Activated T-cell treated with anti-CD3 and anti-CD28 coated beads, Interleukin-2, amount 50 U/mL, for 48 hours (primary cell): ENCODE measurements around the gene RELCH.

ENCODE experiments used
- DNase-seq, 2 experiments: peaks; one replicate each; pipeline ENCODE4 v3.0.0-alpha.2; 2020

The RELCH gene

GRCh38 chr18:62250475-62250874, 63.4 kb downstream of the RELCH start:
- DNase-seq, result no peak

- no peak for DNase-seq
These were observed 71.0 kb downstream of the RELCH start for GRCh38 chr18:62258093-62258492.

DNA sequence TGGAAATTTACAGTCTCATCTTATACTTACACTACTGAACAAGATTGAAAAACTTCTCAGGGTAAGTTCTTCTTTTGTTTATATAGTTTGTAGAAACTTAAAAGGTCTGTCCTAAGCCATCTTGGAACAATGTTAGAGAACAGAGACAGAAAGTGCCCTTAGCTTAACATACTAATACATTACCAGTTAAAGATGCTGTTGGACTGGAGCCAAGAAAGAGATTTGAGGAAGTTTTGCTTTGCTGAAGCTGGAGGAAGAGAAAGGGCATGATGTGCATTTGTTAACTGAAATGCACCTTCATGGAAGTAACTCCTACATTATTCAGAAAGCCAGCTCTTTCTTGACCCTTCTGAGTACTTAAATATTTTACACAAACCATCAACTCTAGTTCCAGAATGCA, 71.6 kb downstream of the RELCH start:
- DNase-seq, result no peak

DNA sequence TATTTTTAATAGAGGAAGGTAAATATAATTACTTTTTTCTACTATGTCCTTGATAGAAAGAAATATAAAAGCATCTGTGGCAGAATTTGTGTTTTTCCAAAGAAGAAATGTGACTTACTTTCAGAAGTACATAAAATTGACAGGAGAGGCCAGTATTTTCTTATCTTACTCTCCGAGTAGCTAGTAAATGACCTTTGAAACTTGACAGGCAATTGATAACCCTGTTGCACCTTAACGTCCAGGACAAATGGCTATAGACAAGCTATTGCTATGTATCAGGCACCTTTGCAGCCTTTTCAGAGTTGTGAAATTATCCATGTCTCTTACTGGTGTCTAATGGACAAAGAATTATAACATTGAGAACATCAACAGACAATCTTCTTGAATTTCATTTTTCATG, 75.0 kb downstream of the RELCH start:
- DNase-seq, result no peak

- DNase-seq, result no peak
These were observed 77.9 kb downstream of the RELCH start for GRCh38 chr18:62264984-62265383.

GRCh38 chr18:62277045-62277444, 90.0 kb downstream of the RELCH start:
- no peak for DNase-seq

- DNase-seq, result no peak
These were observed 92.5 kb downstream of the RELCH start for GRCh38 chr18:62279561-62279960.

- DNase-seq, result no peak
These were observed 93.0 kb downstream of the RELCH start for GRCh38 chr18:62280058-62280457.

GRCh38 chr18:62280786-62281185, 93.7 kb downstream of the RELCH start:
- DNase-seq, result no peak

DNA sequence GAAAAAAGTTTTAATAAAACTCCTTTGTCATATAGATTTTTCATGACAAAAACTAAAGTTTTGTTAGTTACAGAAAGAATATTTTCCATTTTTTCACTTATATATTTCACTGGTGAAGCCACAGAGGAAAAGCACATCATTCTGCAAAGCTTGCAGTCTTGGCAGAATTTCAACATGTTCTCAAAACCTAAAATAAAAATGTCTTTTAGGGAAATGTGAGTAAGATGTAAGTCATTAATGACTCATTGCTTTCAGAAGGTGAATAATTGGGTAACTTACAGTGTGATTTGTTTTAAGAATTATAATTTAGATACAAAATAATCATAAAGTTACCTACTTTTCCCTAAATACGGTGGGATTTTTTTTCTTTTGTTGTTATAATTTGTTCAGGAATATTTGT, 94.6 kb downstream of the RELCH start:
- no peak for DNase-seq

DNA sequence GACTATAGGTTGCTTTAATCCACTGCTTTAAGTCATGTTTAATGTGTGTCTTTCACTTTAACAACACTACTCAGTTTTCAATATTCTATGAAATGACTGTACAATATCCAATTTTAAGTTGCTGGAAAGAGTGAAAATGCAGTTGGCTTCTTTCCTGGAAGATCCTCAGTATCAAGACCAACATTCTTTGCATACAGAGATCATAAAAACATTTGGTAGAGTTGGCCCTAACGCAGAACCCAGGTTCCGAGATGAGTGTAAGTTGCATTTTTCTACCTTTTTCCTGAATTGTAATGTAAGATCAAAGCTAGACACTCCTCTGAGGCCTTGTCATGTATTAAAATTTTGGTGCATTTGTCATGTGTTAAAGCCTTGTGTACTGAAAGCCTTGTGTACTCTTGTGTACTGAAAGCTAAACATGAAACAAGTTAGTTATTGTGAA, 95.2 kb downstream of the RELCH start:
- DNase-seq, result no peak

- no peak for DNase-seq
These were observed 97.6 kb downstream of the RELCH start for GRCh38 chr18:62284637-62285036.

DNA sequence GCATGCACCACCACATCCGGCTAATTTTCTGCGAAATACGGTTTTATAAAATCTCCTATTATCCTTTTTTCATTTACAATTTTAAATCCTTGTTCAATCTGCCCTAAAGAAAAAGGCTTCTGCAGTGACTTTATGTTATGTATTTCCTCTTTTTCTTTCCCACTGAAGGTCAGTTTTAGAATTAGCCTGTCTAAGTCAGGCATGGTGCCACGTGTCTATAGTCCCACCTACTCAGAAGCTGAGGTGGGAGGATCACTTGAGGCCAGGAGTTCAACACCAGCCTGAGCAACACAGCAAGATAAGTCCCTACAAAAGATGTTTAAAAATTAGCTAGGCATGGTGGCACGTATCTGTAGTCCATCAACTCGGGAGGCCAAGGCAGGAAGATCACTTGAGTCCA, 98.2 kb downstream of the RELCH start:
- DNase-seq, result no peak

DNA sequence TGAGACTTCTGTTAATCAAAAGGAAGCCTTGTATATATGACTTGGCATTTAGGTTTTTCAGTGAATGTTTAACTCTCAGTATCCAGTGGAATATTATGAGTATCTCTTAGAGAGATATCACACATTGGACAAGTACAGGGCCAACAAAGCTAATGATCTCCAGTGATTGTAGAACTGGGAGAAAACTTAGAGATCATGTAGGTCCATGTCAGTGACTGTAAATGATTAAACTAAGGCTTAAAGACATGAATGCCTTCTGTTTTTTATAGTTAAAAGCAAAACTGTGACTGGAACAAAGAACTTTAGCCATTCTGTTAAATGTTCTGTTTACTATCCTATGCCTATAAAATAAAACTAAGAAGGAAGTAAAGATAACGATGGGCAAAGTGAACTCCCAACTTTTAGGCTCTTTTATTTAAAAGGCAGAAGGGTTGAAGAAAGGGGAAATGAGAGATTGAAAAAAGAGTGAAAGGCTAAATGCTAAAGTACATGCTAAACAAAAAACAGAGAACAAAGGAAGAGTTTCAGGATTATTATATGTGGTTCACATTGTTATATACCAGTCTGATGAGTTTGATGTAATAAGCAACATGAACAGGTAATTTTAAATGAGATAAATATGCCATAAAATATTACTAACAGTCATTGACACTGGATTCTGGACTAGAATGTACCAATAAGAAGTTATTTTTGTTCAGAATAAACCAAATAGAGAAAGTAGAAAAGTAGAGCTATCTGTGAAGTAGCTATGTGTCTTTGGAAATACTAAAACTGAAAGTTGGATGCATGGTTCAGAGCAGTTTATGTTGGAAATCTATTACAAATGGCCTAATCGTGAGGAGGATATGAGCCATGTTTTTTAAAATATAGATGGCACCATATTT, 101.0 kb downstream of the RELCH start:
- no peak for DNase-seq

- DNase-seq, result no peak
These were observed 101.6 kb downstream of the RELCH start for GRCh38 chr18:62288665-62289008.

- no peak for DNase-seq
These were observed 102.0 kb downstream of the RELCH start for GRCh38 chr18:62289047-62289446.

- DNase-seq, result no peak
These were observed 107.0 kb downstream of the RELCH start for GRCh38 chr18:62294073-62294472.

DNA sequence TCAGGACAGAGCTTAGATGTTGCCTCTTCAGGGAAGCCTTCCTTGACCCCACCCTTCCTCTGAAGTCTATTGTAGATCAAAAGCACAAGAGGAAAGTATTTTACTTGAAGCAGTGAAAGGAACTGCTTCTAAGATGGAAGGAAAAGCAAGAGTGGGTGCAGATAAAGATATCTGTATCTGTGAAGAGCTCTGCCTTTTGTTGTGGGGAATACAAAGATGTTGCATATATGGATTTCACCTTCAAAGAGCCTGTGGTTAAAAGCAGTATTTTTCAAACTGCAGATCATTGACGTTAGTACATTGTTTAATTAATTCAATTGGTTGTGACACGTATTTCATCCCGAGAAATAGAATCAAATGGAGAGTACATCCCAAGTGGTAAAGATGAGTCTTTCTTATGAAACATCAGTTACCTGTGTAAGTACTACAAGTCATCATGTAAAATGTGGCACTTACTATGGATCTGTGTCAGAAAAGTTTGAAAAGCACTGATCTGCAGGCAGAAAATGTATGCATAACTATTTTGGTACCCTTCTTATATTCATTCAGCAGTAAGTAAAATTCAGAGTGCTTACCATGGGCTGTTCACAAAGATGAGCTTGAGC, 113.4 kb downstream of the RELCH start:
- DNase-seq, result no peak

GRCh38 chr18:62301322-62301721, 114.3 kb downstream of the RELCH start:
- DNase-seq, result no peak

GRCh38 chr18:62312851-62313250, 125.8 kb downstream of the RELCH start:
- DNase-seq, result no peak

GRCh38 chr18:62318228-62319180, 131.4 kb downstream of the RELCH start:
- DNase-seq, result no peak

DNA sequence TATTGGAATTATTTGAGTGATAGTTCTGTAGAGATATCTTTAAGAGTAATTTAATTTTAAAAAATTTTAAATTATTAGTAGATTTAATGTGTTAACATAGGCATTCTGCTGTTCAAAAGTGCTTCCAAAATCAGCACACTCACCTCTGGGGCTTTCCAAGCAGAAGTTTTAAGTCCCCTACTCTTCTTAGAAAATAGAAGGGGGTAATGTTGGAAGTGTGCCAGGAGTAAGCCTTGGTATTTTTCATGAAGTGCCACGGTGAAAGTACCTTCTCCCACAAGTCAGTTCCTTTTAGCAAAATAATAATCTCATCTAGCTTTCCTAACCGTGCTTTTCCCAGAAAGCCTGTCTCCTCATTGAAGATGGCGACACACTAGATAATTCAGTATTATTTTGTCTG, 134.1 kb downstream of the RELCH start:
- no peak for DNase-seq

DNA sequence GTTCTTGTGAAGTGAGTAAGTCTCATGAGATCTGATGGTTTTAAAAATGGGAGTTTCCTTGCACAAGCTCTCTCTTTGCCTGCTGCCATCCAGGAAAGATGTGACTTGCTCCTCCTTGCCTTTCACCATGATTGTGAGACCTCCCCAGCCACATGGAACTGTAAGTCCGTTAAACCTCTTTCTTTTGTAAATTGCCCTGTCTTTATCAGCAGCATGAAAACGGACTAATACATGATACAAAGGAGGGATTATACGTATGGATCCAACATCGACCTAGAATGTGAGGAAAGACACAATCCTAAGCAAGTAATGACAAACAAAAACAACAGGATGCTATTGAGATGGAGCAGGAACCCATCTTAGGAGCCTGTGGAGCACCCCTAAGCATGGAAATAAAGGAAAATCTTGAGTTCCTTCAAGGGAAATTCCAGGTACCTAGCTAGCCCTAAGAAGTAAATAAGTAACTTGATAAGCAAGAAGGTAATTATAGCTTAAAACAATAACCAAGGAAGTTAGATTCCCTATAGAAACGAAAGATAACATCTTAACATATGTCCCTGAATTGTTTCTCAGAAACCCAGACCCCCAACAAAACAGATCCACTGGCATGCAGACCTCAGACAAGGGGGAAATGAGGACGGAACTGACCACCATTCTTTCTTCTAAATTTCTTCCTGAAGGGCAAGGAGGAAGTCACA, 136.6 kb downstream of the RELCH start:
- no peak for DNase-seq
